Endothelial cell of umbilical vein (primary cell): ENCODE measurements around the gene TMEM203. TPM values are rescaled to one million over a fixed set of nuclear protein-coding genes. Genes with fewer than 3 reads are reported as not detected.

Experiments used
- BruUV-seq: library from RNA; stranded (reverse); fragments of 400-500 nt; replicated peaks from 2 replicates; lab custom pipeline; 2021; lab: Mats Ljungman, UMichigan
- CTCF ChIA-PET: fragments of 300-600, 350-600 bp; sonication (Branson Sonifier 250); formaldehyde crosslinking; loops from one replicate; lab custom pipeline; 2021; ENCODE audit warnings: antibody characterized with exemption, inconsistent platforms; lab: Charles Lee
- POLR2A ChIA-PET: fragments of 300-600, 350-600 bp; sonication (Branson Sonifier 250); formaldehyde crosslinking; loops from one replicate; lab custom pipeline; 2021; ENCODE audit warnings: antibody characterized with exemption, inconsistent platforms; lab: Charles Lee
- DNase-seq: peaks from one replicate; pipeline ENCODE4 v3.0.0-alpha.2; 2011; ENCODE audit warnings: low read depth, low spot score
- FAIRE-seq: peaks from 2 replicates; lab custom pipeline; 2011; peaks lifted over from hg19 to GRCh38; lab: Jason Lieb, UNC
- H2AFZ ChIP-seq: 2 replicates; pipeline ENCODE4 v1.6.0; 2012; ENCODE audit warnings: low read depth, low read length, control low read depth, inconsistent platforms
- H3K27ac ChIP-seq: 2 replicates; pipeline ENCODE4 v1.5.1; 2011; ENCODE audit warnings: low read depth, mild to moderate bottlenecking, control low read depth, low read length, moderate library complexity; ENCODE audit not compliant: insufficient read depth
- H3K27me3 ChIP-seq, 2 experiments: 2 replicates each; pipeline versions ENCODE4 v1.6.0 to v1.6.1; 2011; ENCODE audit warnings: low read length in 2 of 2, mixed read lengths in 1 of 2; ENCODE audit not compliant: control insufficient read depth in 2 of 2, insufficient read depth in 2 of 2
- H3K36me3 ChIP-seq, 2 experiments: 2 replicates in 1 of 2; 3 replicates in 1 of 2; pipeline ENCODE4 v1.5.1; 2011; ENCODE audit warnings: low read length in 2 of 2, mild to moderate bottlenecking in 1 of 2, moderate library complexity in 1 of 2; ENCODE audit not compliant: control insufficient read depth in 2 of 2, insufficient read depth in 2 of 2; ENCODE audit errors: extremely low read depth in 1 of 2
- H3K4me1 ChIP-seq: 3 replicates; pipeline ENCODE4 v1.5.1; 2011; ENCODE audit warnings: mild to moderate bottlenecking, low read length; ENCODE audit not compliant: control insufficient read depth, insufficient read depth; ENCODE audit errors: extremely low read depth
- H3K4me2 ChIP-seq: 2 replicates; pipeline ENCODE4 v1.6.1; 2011; ENCODE audit warnings: low read length, control low read depth, mixed read lengths; ENCODE audit not compliant: insufficient read depth
- H3K4me3 ChIP-seq, 3 experiments: fragments of 200-600 bp in 1 of 3; sonication (generic), shearing (Covaris generic) in 1 of 3; replicated peaks in 1 of 3; 2 replicates each; pipeline ENCODE4 v1.5.1; 2011 to 2016; ENCODE audit warnings: control low read depth in 3 of 3, low read length in 3 of 3, mild to moderate bottlenecking in 2 of 3, inconsistent platforms in 1 of 3, low read depth in 1 of 3, moderate library complexity in 1 of 3; ENCODE audit not compliant: insufficient read depth in 1 of 3
- H3K79me2 ChIP-seq: 2 replicates; pipeline ENCODE4 v1.6.0; 2012; ENCODE audit warnings: low read length, inconsistent platforms; ENCODE audit not compliant: control insufficient read depth, insufficient read depth
- H3K9ac ChIP-seq: replicated peaks from 2 replicates; pipeline ENCODE3; 2011; ENCODE audit warnings: low read length, control low read depth; ENCODE audit not compliant: insufficient read depth; ENCODE audit errors: extremely low read depth
- H3K9me1 ChIP-seq: replicated peaks from 3 replicates; pipeline ENCODE4 v1.6.0; 2011; ENCODE audit warnings: mild to moderate bottlenecking, low read length; ENCODE audit not compliant: control insufficient read depth, insufficient read depth; ENCODE audit errors: extremely low read depth
- H3K9me3 ChIP-seq: replicated peaks from 2 replicates; pipeline ENCODE4 v1.5.1; 2012; ENCODE audit warnings: low read length, inconsistent platforms; ENCODE audit not compliant: control insufficient read depth, insufficient read depth
- H4K20me1 ChIP-seq: replicated peaks from 2 replicates; pipeline ENCODE3; 2011; ENCODE audit warnings: mild to moderate bottlenecking, low read length; ENCODE audit not compliant: control insufficient read depth, insufficient read depth; ENCODE audit errors: extremely low read depth
- EZH2 ChIP-seq: IDR thresholded peaks from 2 replicates; pipeline ENCODE4 v1.6.1; 2012; ENCODE audit warnings: borderline replicate concordance, low read depth, mild to moderate bottlenecking, moderate library complexity, low read length, inconsistent platforms; ENCODE audit not compliant: severe bottlenecking
- FOS ChIP-seq: IDR thresholded peaks from 2 replicates; pipeline ENCODE4 v1.6.1; 2011; ENCODE audit warnings: mild to moderate bottlenecking, low read length, moderate library complexity, borderline replicate concordance; ENCODE audit not compliant: insufficient read depth
- MAX ChIP-seq: IDR thresholded peaks from 2 replicates; pipeline ENCODE4 v1.6.1; 2011; ENCODE audit not compliant: insufficient read depth, insufficient read length
- MYC ChIP-seq: IDR thresholded peaks from one replicate; pipeline ENCODE4 v1.6.1; 2011; ENCODE audit warnings: mild to moderate bottlenecking, low read depth, low read length
- POLR2A ChIP-seq: IDR thresholded peaks from 2 replicates; pipeline ENCODE4 v1.6.1; 2012; ENCODE audit warnings: low read depth, mild to moderate bottlenecking, control low read depth, low read length
- dilution Hi-C: fragments of 300-500 bp; cut with MboI; formaldehyde crosslinking; loops from one replicate; pipeline ENCODE4 v1.15.0; 2019; ENCODE audit warnings: low sequenced_read_pairs; ENCODE audit not compliant: extremely low pct_ligation_motif_present
- intact Hi-C: fragments of 100-400 bp; cut with micrococcal nuclease; formaldehyde crosslinking; loops from one replicate; pipeline ENCODE4 v1.10.0; 2022
- polyA plus RNA-seq, 4 experiments: library from polyadenylated mRNA; depleted of rRNA in 3 of 4; stranded (reverse) in 3 of 4; unstranded in 1 of 4; fragments of >200 nt; gene quantifications; 2 replicates each; pipeline versions ENCODE4 v1.2.1 to v1.2.3, GENCODE V29; 2011 to 2012; ENCODE audit warnings: missing spikeins in 1 of 4
- total RNA-seq: library from RNA; stranded (reverse); gene quantifications from 2 replicates; pipeline ENCODE4 v1.2.3, GENCODE V29; 2021

TMEM203 gene
- total and polyA plus RNA-seq, 2 donors (not counting 3 experiments of a cell fraction or from before 2014, with no cell fraction given), result 29.6 to 39.8 TPM

DNA sequence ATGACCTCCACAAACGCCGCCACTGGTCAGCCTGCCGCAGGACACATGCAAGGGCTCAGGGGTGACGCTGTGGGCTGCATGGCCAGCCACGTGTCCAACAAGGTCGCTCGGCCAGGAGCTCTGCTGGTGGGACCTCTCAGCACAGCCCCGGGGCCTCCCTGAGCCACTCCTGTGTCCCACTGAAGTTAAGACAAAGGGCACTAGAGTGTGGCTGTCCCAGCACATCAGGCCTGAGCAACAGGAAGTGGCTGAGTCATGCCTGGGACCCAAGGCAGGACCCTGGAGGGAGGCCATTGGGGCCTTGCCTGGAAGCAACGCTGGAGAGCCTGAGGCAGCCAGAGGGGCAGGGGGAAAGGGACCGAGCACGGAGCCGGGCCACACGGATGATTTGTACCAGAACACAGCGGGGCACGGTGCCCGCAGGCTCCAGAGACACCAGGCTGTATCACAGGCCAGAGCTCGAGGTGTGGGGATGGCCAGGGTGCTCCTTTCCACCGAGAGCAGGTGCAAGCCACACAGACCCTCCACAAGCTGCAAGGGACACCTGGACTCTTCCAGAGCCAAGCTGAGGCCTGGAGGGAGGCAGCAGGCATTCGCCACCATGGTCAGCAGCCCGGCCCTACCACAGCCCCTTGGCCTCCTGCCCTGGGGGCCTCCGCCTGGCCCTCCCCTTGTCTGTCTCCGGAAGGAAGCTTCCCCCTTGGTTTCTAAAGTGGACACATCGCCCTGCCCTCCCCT, 27.1 kb downstream of the TMEM203 start:
- no peaks in the 10 kb centered on the region for H3K9me3 ChIP-seq
- H3K27me3 ChIP-seq, result no peaks in the 10 kb centered on the region
- H3K79me2 ChIP-seq, result no peaks in the 10 kb centered on the region
- intact Hi-C loops (loop anchor here (5.0 kb wide), 1 partner anchor 61 kb away; no protein-coding TSS in a partner anchor), dilution Hi-C loops (no loop called here)
- CTCF ChIA-PET, result interaction anchor here (1.3 kb wide), 1 partner anchor 58 kb away, joined by 4 read pairs; no protein-coding TSS in a partner anchor
- H3K9me1 ChIP-seq, result no peaks in the 10 kb centered on the region
- FAIRE-seq, result no peak
- H3K4me2 ChIP-seq, result no peak overlapping the region
- no peaks in the 10 kb centered on the region for H4K20me1 ChIP-seq
- H3K4me3 ChIP-seq, result no peak overlapping the region
- peaks cover 6% of the 10 kb centered on the region for H3K4me1 ChIP-seq
- TF ChIP-seq MYC (no peak), FOS (peak; percentile 33), EZH2 (no peak), MAX (no peak), POLR2A (no peak)
- H3K27ac ChIP-seq, result no peak overlapping the region
- BruUV-seq, result no TSS peak
- POLR2A ChIA-PET, result no interaction called here
- H2AFZ ChIP-seq, result no peak overlapping the region
- peaks cover 0 to 36% of the 10 kb centered on the region in 2 experiments for H3K36me3 ChIP-seq
- DNase-seq, result no peak
- no peak overlapping the region for H3K9ac ChIP-seq
